GM08714 (cell line): ENCODE measurements around the gene SNHG17.
"Not testable (repeated sequence)": the region's sequence is repeated elsewhere in the genome, so short reads cannot be mapped to it uniquely, and the experiment has no call there.

Experiments
- H3K4me3 ChIP-seq: fragments of 200-500 bp; sonication (Bioruptor generic); 2 replicates; pipeline ENCODE4 v1.5.1; 2014; ENCODE audit warnings: mild to moderate bottlenecking, low read length, inconsistent platforms
- ZNF274 ChIP-seq: IDR thresholded peaks from 2 replicates; pipeline ENCODE4 v1.6.1; 2012; ENCODE audit warnings: mild to moderate bottlenecking, low read depth, low read length

The SNHG17 gene

GRCh38 chr20:38386004-38386403 is 49.1 kb downstream of the SNHG17 start:
- no peak overlapping the region for H3K4me3 ChIP-seq
- TF ChIP-seq ZNF274 = no peak

DNA sequence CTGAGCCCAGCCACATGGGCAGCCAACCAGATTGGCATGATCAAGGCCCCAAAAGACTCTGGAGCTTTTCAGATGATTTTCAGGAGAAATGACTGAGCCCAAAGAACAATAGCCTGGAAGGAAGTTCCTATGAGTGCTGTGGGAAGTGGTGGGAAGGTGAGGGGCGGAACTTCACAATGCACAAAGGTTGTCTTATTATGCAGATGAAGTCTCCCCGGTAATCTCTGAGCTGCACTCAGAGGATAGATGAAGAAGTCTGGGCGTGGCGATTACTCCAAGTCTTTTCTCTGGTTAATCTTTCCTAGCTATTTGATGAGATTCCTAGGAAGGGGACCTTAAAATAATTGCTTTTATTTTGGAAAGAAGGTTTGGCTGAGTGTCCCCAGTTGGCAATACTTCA is 52.0 kb downstream of the SNHG17 start:
- no peak for TF ChIP-seq ZNF274
- no peak overlapping the region for H3K4me3 ChIP-seq

GRCh38 chr20:38377838-38378237 is 57.3 kb downstream of the SNHG17 start:
- not testable (repeated sequence) for H3K4me3 ChIP-seq

DNA sequence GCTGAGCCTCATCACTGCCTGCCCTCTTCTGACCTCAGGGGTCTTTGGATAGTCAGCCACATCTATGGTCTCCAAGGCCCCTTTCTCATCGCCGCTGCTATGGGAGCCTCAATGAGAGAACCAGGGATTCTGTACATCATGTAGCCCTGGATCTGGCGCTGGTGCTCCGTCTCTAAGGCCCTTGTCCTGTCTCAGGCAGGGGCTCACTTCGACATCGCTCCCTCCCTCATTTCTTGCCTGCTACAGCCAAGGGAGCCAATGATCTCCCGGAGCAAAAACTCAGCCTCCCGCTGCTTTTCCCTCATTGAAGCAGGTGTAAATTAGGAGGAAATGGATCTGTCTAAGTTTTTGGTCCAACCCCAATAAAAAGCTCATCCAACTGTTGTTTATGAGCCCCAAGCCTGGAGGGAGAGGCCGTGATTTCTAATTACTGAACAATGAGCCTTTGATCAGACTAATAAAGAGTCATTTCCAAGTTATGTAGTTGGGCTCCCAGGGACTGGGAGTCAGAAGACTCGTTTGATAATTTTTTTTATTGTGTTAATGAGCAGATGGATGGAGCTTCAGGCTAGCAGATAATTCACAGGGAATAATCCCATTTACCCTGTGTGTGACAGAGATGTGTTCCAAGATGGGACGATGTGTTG is 58.0 kb downstream of the SNHG17 start:
- no peak for TF ChIP-seq ZNF274
- no peak overlapping the region for H3K4me3 ChIP-seq

GRCh38 chr20:38373898-38374297 is 61.2 kb downstream of the SNHG17 start:
- no peak for TF ChIP-seq ZNF274

DNA sequence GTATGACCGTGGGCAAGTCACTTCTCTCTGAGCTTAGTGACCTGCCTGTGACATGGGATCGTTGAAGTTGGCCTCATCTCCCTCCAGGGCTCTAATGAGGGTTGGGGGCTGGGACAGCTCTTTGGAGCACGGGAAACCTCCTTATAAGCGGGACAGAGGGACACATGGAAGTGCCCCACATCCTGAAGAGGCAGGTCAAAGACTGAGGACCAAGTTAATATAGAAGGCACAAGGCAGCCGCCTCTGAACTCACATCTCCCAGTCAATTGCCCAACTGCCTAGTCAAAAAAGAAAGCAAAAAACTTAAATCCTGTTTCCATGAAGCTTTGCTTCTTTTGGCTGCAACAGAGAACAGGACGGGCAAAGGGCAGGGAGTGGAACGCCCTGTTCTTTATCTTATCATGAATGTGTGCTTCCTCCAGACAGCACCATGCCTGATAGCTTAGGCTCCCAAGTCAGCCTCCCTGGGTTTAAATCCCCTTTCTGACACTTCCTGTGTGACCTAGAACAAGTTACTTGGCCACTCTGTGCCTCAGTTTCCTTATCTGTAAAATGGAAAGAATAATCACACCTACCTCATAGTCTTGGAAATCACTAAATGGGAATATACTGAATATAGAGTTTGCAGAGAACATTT is 61.8 kb downstream of the SNHG17 start:
- no peak for TF ChIP-seq ZNF274
- no peak overlapping the region for H3K4me3 ChIP-seq

More at GRCh38 chr20:38373898-38374297, 61.2 kb downstream of the SNHG17 start:
- H3K4me3 ChIP-seq = no peak overlapping the region

GRCh38 chr20:38372806-38373205 is 62.3 kb downstream of the SNHG17 start:
- TF ChIP-seq ZNF274 = no peak
- H3K4me3 ChIP-seq = no peak overlapping the region
